Hepatocyte (in vitro differentiated cells): ENCODE data around the gene GPR142. TPM values are rescaled to one million over a fixed set of nuclear protein-coding genes. Genes with fewer than 3 reads are reported as not detected.
A peak's percentile ranks its signal among the peaks of the same experiment; 100 is the strongest.

ENCODE experiments used
- DNase-seq: peaks from one replicate; pipeline ENCODE4 v3.0.0-alpha.2; 2016; ENCODE audit warnings: low spot score
- H2AFZ ChIP-seq: fragments of 200-600 bp; sonication (generic); 2 replicates; pipeline ENCODE4 v1.6.0; 2016; ENCODE audit warnings: antibody characterized with exemption, mild to moderate bottlenecking
- H3K27ac ChIP-seq: fragments of 200-600 bp; sonication (generic); 2 replicates; pipeline ENCODE4 v1.5.1; 2016; ENCODE audit warnings: mild to moderate bottlenecking
- H3K27me3 ChIP-seq: fragments of 200-600 bp; sonication (generic); 2 replicates; pipeline ENCODE4 v1.6.1; 2016
- H3K36me3 ChIP-seq: fragments of 200-600 bp; sonication (generic); replicated peaks from 2 replicates; pipeline ENCODE4 v1.5.1; 2016; ENCODE audit warnings: low read depth; ENCODE audit not compliant: insufficient read depth
- H3K4me1 ChIP-seq: fragments of 200-600 bp; sonication (generic); 2 replicates; pipeline ENCODE4 v1.5.1; 2016; ENCODE audit warnings: mild to moderate bottlenecking, moderate library complexity; ENCODE audit not compliant: insufficient read depth
- H3K4me2 ChIP-seq: fragments of 200-600 bp; sonication (generic); 2 replicates; pipeline ENCODE4 v1.6.0; 2016
- H3K4me3 ChIP-seq: fragments of 200-600 bp; sonication (generic); 2 replicates; pipeline ENCODE4 v1.5.1; 2016; ENCODE audit warnings: mild to moderate bottlenecking
- H3K79me2 ChIP-seq: fragments of 200-600 bp; sonication (generic); 2 replicates; pipeline ENCODE4 v1.6.0; 2017; ENCODE audit warnings: mild to moderate bottlenecking
- H3K9me2 ChIP-seq: fragments of 200-600 bp; sonication (generic); replicated peaks from 2 replicates; pipeline ENCODE4 v1.6.0; 2017; ENCODE audit warnings: mild to moderate bottlenecking; ENCODE audit not compliant: insufficient read depth
- H3K9me3 ChIP-seq: fragments of 200-600 bp; sonication (generic); 2 replicates; pipeline ENCODE4 v1.5.1; 2016; ENCODE audit warnings: low read depth, mild to moderate bottlenecking
- H4K20me1 ChIP-seq: fragments of 200-600 bp; sonication (generic); 2 replicates; pipeline ENCODE4 v1.6.0; 2016; ENCODE audit warnings: mild to moderate bottlenecking; ENCODE audit not compliant: insufficient read depth, poor library complexity, severe bottlenecking
- EZH2 ChIP-seq: fragments of 200-600 bp; sonication (generic); IDR thresholded peaks from 2 replicates; pipeline ENCODE4 v1.6.1; 2016; ENCODE audit warnings: antibody characterized with exemption, mild to moderate bottlenecking, borderline replicate concordance
- EZH2phosphoT487 ChIP-seq: fragments of 200-600 bp; sonication (generic); IDR thresholded peaks from one replicate; pipeline ENCODE4 v1.6.1; 2018; ENCODE audit warnings: antibody characterized with exemption, mild to moderate bottlenecking, low read depth, moderate library complexity; ENCODE audit not compliant: unreplicated experiment, severe bottlenecking
- WGBS: methylation state at CpG from one replicate; pipeline ENCODE4 v1.1.6; 2016; ENCODE audit warnings: low lambda C conversion rate; ENCODE audit errors: missing lambda C conversion rate; 5-methylcytosine and 5-hydroxymethylcytosine counted together
- polyA plus RNA-seq: library from polyadenylated mRNA; unstranded; fragments of >200 nt; fragmentation: Nextera tagmentation; extraction: Ambion mirVana; gene quantifications from 2 replicates; pipeline ENCODE4 v1.2.1, GENCODE V29; 2016
- small RNA-seq: library from RNA; depleted of rRNA; stranded (forward); fragments of <200 nt; gene quantifications from one replicate; pipeline ENCODE3, GENCODE V24; 2014
- total RNA-seq: library from RNA; depleted of rRNA; stranded (reverse); fragments of >200 nt; gene quantifications from 2 replicates; pipeline ENCODE4 v1.2.3, GENCODE V29; 2014
- TF ChIP-seq, protein P1 (sequence below): fragments of 200-600 bp; sonication (generic); IDR thresholded peaks from 2 replicates; pipeline ENCODE4 v1.5.1; 2016; ENCODE audit warnings: antibody characterized with exemption, mild to moderate bottlenecking; ENCODE audit not compliant: poor library complexity

GPR142 gene
- total and polyA plus RNA-seq, 2 experiments from 2014 or later = not detected

DNA sequence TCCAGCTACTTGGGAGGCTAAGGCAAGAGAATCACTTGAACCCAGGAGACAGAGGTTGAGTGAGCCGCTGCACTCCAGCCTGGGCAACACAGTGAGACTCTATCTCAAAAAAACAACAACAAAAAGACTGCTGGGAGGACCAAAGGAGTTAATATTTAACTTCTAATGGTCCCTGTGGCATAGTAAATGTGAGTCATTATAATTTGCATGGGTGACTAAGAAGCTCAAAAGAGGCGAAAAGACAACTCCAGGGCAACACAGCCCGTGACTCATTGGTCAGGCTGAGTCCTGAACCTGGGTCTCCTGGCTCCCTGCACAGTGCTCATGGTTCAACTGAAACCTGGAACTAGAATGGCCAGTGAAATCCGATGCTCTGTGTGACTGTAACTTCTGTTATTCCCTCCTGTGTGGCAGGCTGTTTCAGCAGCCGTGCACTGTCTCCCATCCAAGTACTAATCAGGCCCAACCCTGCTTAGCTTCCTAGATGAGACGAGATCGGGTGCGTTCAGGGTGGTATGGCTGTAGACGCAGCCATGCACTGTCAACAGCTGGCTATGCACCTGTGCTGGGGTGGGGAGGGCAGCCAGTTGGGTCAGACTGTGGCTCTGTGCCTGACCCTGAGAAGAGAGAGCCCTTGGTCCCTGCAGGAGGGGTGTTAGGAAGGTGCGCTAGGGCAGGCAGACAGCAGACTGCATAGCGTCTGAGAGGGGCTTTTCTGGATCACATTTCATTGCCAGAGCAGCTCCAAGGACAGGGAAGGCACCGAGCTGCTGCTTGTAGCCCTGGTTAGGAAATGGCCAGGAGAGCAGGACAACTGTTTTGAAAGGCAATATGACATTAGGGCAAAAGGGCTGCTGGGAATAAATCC, 50.1 kb downstream of the GPR142 start:
- peak overlapping the region; percentile 72 for H3K27ac ChIP-seq
- no peaks in the 10 kb centered on the region for H4K20me1 ChIP-seq
- WGBS = 62% methylated on average over 12 of the region's 12 CpGs
- TF ChIP-seq, protein P1, sequence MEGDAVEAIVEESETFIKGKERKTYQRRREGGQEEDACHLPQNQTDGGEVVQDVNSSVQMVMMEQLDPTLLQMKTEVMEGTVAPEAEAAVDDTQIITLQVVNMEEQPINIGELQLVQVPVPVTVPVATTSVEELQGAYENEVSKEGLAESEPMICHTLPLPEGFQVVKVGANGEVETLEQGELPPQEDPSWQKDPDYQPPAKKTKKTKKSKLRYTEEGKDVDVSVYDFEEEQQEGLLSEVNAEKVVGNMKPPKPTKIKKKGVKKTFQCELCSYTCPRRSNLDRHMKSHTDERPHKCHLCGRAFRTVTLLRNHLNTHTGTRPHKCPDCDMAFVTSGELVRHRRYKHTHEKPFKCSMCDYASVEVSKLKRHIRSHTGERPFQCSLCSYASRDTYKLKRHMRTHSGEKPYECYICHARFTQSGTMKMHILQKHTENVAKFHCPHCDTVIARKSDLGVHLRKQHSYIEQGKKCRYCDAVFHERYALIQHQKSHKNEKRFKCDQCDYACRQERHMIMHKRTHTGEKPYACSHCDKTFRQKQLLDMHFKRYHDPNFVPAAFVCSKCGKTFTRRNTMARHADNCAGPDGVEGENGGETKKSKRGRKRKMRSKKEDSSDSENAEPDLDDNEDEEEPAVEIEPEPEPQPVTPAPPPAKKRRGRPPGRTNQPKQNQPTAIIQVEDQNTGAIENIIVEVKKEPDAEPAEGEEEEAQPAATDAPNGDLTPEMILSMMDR = no peak
- no peaks in the 10 kb centered on the region for H3K9me3 ChIP-seq
- no peaks in the 10 kb centered on the region for H3K36me3 ChIP-seq
- no peaks in the 10 kb centered on the region for H3K27me3 ChIP-seq
- H3K79me2 ChIP-seq = no peaks in the 10 kb centered on the region
- no peaks in the 10 kb centered on the region for H3K9me2 ChIP-seq
- H3K4me3 ChIP-seq = no peak overlapping the region
- peaks cover 15% of the 10 kb centered on the region for H3K4me1 ChIP-seq
- no peak overlapping the region for H2AFZ ChIP-seq
- DNase-seq = peak; percentile 68
- H3K4me2 ChIP-seq = peak overlapping the region; percentile 18

DNA sequence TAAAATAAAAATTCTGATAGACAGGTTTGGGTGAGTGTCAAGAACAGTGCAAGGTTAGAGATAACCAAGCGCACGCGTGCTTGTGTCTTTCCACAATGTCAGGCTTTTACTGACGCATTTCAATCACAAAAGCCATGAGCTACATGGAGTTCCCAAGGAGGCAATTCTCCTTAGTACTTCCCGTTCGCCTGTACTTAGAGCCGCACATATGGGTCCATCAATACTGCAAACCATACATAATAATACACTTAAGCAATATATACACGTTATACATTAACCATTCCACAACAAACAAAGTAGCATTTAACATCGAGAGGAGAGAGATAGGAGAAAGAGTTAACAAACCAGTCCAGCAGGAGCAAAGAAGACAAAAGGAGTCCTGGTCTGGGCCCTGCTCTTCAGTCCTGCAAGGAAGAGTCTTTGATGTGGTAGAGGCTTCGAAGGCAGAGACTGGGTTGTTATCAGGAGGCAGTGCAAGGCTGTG, 52.7 kb downstream of the GPR142 start:
- no peak for DNase-seq
- no peaks in the 10 kb centered on the region for H3K79me2 ChIP-seq
- no peaks in the 10 kb centered on the region for H3K36me3 ChIP-seq
- TF ChIP-seq, protein P1 = no peak
- TF ChIP-seq EZH2 (no peak), EZH2phosphoT487 (no peak)
- no peaks in the 10 kb centered on the region for H3K27me3 ChIP-seq
- no peaks in the 10 kb centered on the region for H3K9me2 ChIP-seq
- peaks cover 15% of the 10 kb centered on the region for H3K4me1 ChIP-seq
- H2AFZ ChIP-seq = no peak overlapping the region
- WGBS = 48% methylated on average over 10 of the region's 10 CpGs
- no peak overlapping the region for H3K4me2 ChIP-seq
- no peaks in the 10 kb centered on the region for H3K9me3 ChIP-seq
- no peak overlapping the region for H3K4me3 ChIP-seq
- peak overlapping the region; percentile 70 for H3K27ac ChIP-seq
- H4K20me1 ChIP-seq = no peaks in the 10 kb centered on the region

Small RNA genes lying within 50 kb of the gene (small RNA-seq; reads per million reads assigned to genes)
- not detected for gene RNA5SP448

Other genes starting within 250 kb of the GPR142 start
- 264 and 276 TPM in 2 replicates for gene RPL38, start 163.8 kb upstream of the GPR142 start, total RNA-seq
- gene RPL38, start 163.8 kb upstream of the GPR142 start, polyA plus RNA-seq = 758 and 761 TPM in 2 replicates
- gene TTYH2, start 153.9 kb upstream of the GPR142 start, total RNA-seq = 7.1 and 7.4 TPM in 2 replicates
- gene TTYH2, start 153.9 kb upstream of the GPR142 start, polyA plus RNA-seq = 4.5 and 7.8 TPM in 2 replicates
- gene DNAI2, start 93.3 kb upstream of the GPR142 start, total RNA-seq = not detected in 2 replicates
- not detected in 2 replicates for gene DNAI2, start 93.3 kb upstream of the GPR142 start, polyA plus RNA-seq
- gene KIF19, start 41.3 kb upstream of the GPR142 start, total RNA-seq = 0.20 and 0.80 TPM in 2 replicates
- 0.18 and 0.46 TPM in 2 replicates for gene KIF19, start 41.3 kb upstream of the GPR142 start, polyA plus RNA-seq
- gene BTBD17, start 5.6 kb upstream of the GPR142 start, total RNA-seq = 1.3 TPM in 1 of 2 replicates, not detected in the other
- gene BTBD17, start 5.6 kb upstream of the GPR142 start, polyA plus RNA-seq = 0.39 TPM in 1 of 2 replicates, not detected in the other
- gene GPRC5C, start 64.6 kb downstream of the GPR142 start, total RNA-seq = 150 and 159 TPM in 2 replicates
- gene GPRC5C, start 64.6 kb downstream of the GPR142 start, polyA plus RNA-seq = 233 and 237 TPM in 2 replicates
- 0.20 and 1.1 TPM in 2 replicates for gene CD300A, start 99.1 kb downstream of the GPR142 start, total RNA-seq
- gene CD300A, start 99.1 kb downstream of the GPR142 start, polyA plus RNA-seq = 0.22 and 0.47 TPM in 2 replicates
- gene CD300LB, start 164.0 kb downstream of the GPR142 start, total RNA-seq = not detected in 2 replicates
- not detected in 2 replicates for gene CD300LB, start 164.0 kb downstream of the GPR142 start, polyA plus RNA-seq
- 0.43 TPM in 1 of 2 replicates, not detected in the other for gene CD300C, start 178.6 kb downstream of the GPR142 start, total RNA-seq
- 0.47 and 0.96 TPM in 2 replicates for gene CD300C, start 178.6 kb downstream of the GPR142 start, polyA plus RNA-seq
- gene CD300H, start 200.0 kb downstream of the GPR142 start, total RNA-seq = 0.67 TPM in 1 of 2 replicates, not detected in the other
- gene CD300H, start 200.0 kb downstream of the GPR142 start, polyA plus RNA-seq = 0.28 TPM in 1 of 2 replicates, not detected in the other
- not detected in 2 replicates for gene CD300LD, start 224.8 kb downstream of the GPR142 start, total RNA-seq
- not detected in 2 replicates for gene CD300LD, start 224.8 kb downstream of the GPR142 start, polyA plus RNA-seq